ENCODE measurements around the gene ETFA. TPM values are rescaled to one million over a fixed set of nuclear protein-coding genes. Genes with fewer than 3 reads are reported as not detected.

The ETFA gene
- total and polyA plus RNA-seq, 2 of the 8 experiments (the other 6 are each of a cell fraction or from before 2014, with no cell fraction given) = 60.9 to 90.0 TPM

DNA sequence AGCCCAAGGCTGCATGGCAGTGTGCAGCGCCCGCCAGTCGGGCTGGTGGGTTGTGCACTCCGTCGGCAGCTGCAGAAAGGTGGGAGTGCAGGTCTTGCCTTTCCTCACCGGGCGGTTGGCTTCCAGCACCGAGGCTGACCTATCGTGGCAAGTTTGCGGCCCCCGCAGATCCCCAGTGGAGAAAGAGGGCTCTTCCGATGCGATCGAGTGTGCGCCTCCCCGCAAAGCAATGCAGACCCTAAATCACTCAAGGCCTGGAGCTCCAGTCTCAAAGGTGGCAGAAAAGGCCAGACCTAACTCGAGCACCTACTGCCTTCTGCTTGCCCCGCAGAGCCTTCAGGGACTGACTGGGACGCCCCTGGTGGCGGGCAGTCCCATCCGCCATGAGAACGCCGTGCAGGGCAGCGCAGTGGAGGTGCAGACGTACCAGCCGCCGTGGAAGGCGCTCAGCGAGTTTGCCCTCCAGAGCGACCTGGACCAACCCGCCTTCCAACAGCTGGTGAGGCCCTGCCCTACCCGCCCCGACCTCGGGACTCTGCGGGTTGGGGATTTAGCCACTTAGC, 29.6 kb upstream of the ETFA start:
- Histone ChIP-seq H3K79me1 (ENCODE audit: low read depth, low read length) (no peaks in the 10 kb centered on the region), H3K4me2 (ENCODE audit: insufficient read depth in 1 of 2, low read depth in 2 of 2, low read length in 2 of 2) (peak overlapping the region; percentile 77 to 80), H3K4me1 (replicated peaks in 1 of 4; ENCODE audit: control insufficient read depth in 3 of 4, insufficient read depth in 4 of 4, low read length in 3 of 4) (peaks cover 0 to 41% (median 25%) of the 10 kb centered on the region in 4 experiments; a peak in 6 of 7 replicates), H2AFZ (ENCODE audit: low read length) (peak overlapping the region; percentile 9), H3K27me3 (replicated peaks in 1 of 4; ENCODE audit: control insufficient read depth in 3 of 4, extremely low read depth in 1 of 4, insufficient read depth in 3 of 4, low read length in 3 of 4) (peaks cover 83 to 100% (median 93%) of the 10 kb centered on the region in 4 experiments), H3K14ac (ENCODE audit: insufficient read length) (no peak overlapping the region), H3K36me3 (ENCODE audit: control insufficient read depth in 2 of 4, insufficient read depth in 4 of 4, low read length in 3 of 4) (peaks cover 0 to 26% (median 0%) of the 10 kb centered on the region in 4 experiments; a peak in 1 of 8 replicates), H2BK120ac (replicated peaks; ENCODE audit: low read depth, low read length) (no peak overlapping the region), H4K91ac (replicated peaks; ENCODE audit: insufficient read length, low read length) (no peak overlapping the region), H2BK20ac (ENCODE audit: low read length) (no peak overlapping the region), H2BK15ac (ENCODE audit: low read length) (no peak overlapping the region; the same call in 1 of the 2 replicates), H3K56ac (replicated peaks; ENCODE audit: insufficient read length, low read depth, low read length) (no peak overlapping the region), H3K9ac (replicated peaks in 1 of 4; ENCODE audit: extremely low read depth in 1 of 4, low read depth in 3 of 4, low read length in 3 of 4) (no peak overlapping the region), H4K5ac (ENCODE audit: insufficient read length, low read depth, low read length) (no peak overlapping the region), H3K18ac (ENCODE audit: extremely low read depth, low read length) (no peak overlapping the region), H3K9me3 (ENCODE audit: insufficient read depth in 2 of 2, low read depth in 1 of 2, low read length in 1 of 2) (peaks cover 0 to 10% of the 10 kb centered on the region in 2 experiments; a peak in 1 of 4 replicates), H4K20me1 (replicated peaks in 1 of 2; ENCODE audit: control insufficient read depth in 1 of 2, insufficient read depth in 2 of 2, low read length in 2 of 2) (peaks cover 15 to 31% of the 10 kb centered on the region in 2 experiments), H3K23me2 (ENCODE audit: low read depth, low read length) (peaks cover 7% of the 10 kb centered on the region; the same call in 1 of the 2 replicates), H3K4ac (replicated peaks; ENCODE audit: insufficient read length, low read depth, low read length) (no peak overlapping the region), H2BK5ac (ENCODE audit: low read depth, low read length) (no peak overlapping the region), H2AK5ac (ENCODE audit: low read depth, low read length) (no peak overlapping the region), H3K23ac (ENCODE audit: insufficient read length) (no peak overlapping the region), H3K27ac (ENCODE audit: low read depth, low read length) (no peak overlapping the region), H4K8ac (ENCODE audit: extremely low read depth, insufficient read depth, low read length) (peak overlapping the region; percentile 66), H3K79me2 (ENCODE audit: control insufficient read depth in 1 of 2, insufficient read depth in 2 of 2, low read length in 2 of 2) (no peaks in the 10 kb centered on the region), H2BK12ac (ENCODE audit: low read depth, low read length) (peak overlapping the region; percentile 27; the same call in 1 of the 2 replicates), H3K4me3 (ENCODE audit: extremely low read depth in 1 of 4, insufficient read depth in 2 of 4, low read depth in 3 of 4, low read length in 4 of 4) (peak overlapping the region; percentile 2 to 55 (median 30); a peak in 6 of 8 replicates)
- ChIA-PET POLR2A (ENCODE audit: partially characterized antibody) (interaction anchor here (1.0 kb wide), 1 partner anchor 91 kb away, joined by 3 read pairs; no protein-coding TSS in a partner anchor), CTCF (ENCODE audit: partially characterized antibody) (interaction anchor here (0.6 to 1.7 kb wide), 6 partner anchors 10 to 155 kb away, joined by 3 to 5 read pairs (median 4); no protein-coding TSS in a partner anchor)
- peak in 1 of 2 experiments; percentile 78 for DNase-seq (ENCODE audit: low read depth in 1 of 2, low spot score in 2 of 2)
- FAIRE-seq = no peak
- WGBS, 2 experiments (ENCODE audit: extremely low coverage in 1 of 2, insufficient coverage in 1 of 2, insufficient read length in 1 of 2, insufficient replicate concordance in 2 of 2, low coverage in 1 of 2, low lambda C conversion rate in 2 of 2, missing lambda C conversion rate in 1 of 2) = 3% methylated on average over 34 of the region's 35 CpGs; no CpG with 5 or more reads in 1 of the 2 experiments
- TF ChIP-seq EZH2 (IDR thresholded peaks at IDR 0.05; ENCODE audit: low read depth, low read length, severe bottlenecking) = peak; percentile 85
- no peak for TF ChIP-seq POU5F1 (IDR thresholded peaks at IDR 0.05; ENCODE audit: low read depth, low read length)
- TF ChIP-seq YY1 (IDR thresholded peaks at IDR 0.05; ENCODE audit: low read depth, low read length) = peak; percentile 44; the same call in 1 of the 2 replicates
- TF ChIP-seq HDAC2 (IDR thresholded peaks at IDR 0.05; ENCODE audit: borderline replicate concordance in 1 of 2, low read depth in 2 of 2, low read length in 2 of 2) = no peak
- TF ChIP-seq, protein P1, sequence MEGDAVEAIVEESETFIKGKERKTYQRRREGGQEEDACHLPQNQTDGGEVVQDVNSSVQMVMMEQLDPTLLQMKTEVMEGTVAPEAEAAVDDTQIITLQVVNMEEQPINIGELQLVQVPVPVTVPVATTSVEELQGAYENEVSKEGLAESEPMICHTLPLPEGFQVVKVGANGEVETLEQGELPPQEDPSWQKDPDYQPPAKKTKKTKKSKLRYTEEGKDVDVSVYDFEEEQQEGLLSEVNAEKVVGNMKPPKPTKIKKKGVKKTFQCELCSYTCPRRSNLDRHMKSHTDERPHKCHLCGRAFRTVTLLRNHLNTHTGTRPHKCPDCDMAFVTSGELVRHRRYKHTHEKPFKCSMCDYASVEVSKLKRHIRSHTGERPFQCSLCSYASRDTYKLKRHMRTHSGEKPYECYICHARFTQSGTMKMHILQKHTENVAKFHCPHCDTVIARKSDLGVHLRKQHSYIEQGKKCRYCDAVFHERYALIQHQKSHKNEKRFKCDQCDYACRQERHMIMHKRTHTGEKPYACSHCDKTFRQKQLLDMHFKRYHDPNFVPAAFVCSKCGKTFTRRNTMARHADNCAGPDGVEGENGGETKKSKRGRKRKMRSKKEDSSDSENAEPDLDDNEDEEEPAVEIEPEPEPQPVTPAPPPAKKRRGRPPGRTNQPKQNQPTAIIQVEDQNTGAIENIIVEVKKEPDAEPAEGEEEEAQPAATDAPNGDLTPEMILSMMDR (IDR thresholded peaks at IDR 0.05; ENCODE audit: control extremely low read depth in 1 of 3, insufficient read depth in 1 of 3, low read depth in 1 of 3, low read length in 3 of 3) = peak in 1 of 3 experiments; percentile 38; a peak in 1 of 4 replicates
- TF ChIP-seq, protein P2, sequence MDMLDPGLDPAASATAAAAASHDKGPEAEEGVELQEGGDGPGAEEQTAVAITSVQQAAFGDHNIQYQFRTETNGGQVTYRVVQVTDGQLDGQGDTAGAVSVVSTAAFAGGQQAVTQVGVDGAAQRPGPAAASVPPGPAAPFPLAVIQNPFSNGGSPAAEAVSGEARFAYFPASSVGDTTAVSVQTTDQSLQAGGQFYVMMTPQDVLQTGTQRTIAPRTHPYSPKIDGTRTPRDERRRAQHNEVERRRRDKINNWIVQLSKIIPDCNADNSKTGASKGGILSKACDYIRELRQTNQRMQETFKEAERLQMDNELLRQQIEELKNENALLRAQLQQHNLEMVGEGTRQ (IDR thresholded peaks at IDR 0.05; ENCODE audit: low read length) = no peak
- peak; percentile 69 for TF ChIP-seq KDM4A (IDR thresholded peaks at IDR 0.05; ENCODE audit: low read depth, low read length, severe bottlenecking)

All from H1 (cell line).